Subcutaneous abdominal adipose tissue (tissue), 5 donors: ENCODE data around the gene CROCC2.

ENCODE experiments used
- H3K27ac ChIP-seq: one replicate; pipeline ENCODE4 v1.7.0; 2013; ENCODE audit warnings: low read depth, mild to moderate bottlenecking, inconsistent platforms, low read length, moderate library complexity
- H3K27me3 ChIP-seq, 5 donors: one replicate each; pipeline ENCODE4 v1.7.0; 2013; ENCODE audit warnings: low read length in 5 of 5, inconsistent platforms in 1 of 5; ENCODE audit not compliant: control insufficient read depth in 5 of 5, insufficient read depth in 4 of 5
- H3K36me3 ChIP-seq, 5 donors: one replicate each; pipeline ENCODE4 v1.7.0; 2013; ENCODE audit warnings: low read length in 5 of 5; ENCODE audit not compliant: control insufficient read depth in 5 of 5, insufficient read depth in 5 of 5
- H3K4me1 ChIP-seq, 5 donors: one replicate each; pipeline ENCODE4 v1.7.0; 2013; ENCODE audit warnings: low read length in 5 of 5, mild to moderate bottlenecking in 3 of 5, moderate library complexity in 1 of 5; ENCODE audit not compliant: control insufficient read depth in 5 of 5, insufficient read depth in 5 of 5
- H3K4me3 ChIP-seq, 5 donors: one replicate each; pipeline ENCODE4 v1.7.0; 2013; ENCODE audit warnings: low read length in 5 of 5, low read depth in 1 of 5
- H3K9ac ChIP-seq, 5 donors: one replicate each; pipeline ENCODE4 v1.7.0; 2013; ENCODE audit warnings: low read length in 5 of 5, mild to moderate bottlenecking in 4 of 5, moderate library complexity in 3 of 5
- H3K9me3 ChIP-seq, 5 donors: one replicate each; pipeline ENCODE4 v1.7.0; 2013; ENCODE audit warnings: low read length in 5 of 5; ENCODE audit not compliant: control insufficient read depth in 5 of 5
- donor health status: healthy.
- donor health status: healthy.
- donor health status: healthy.
- donor health status: healthy.
- donor health status: healthy.

CROCC2 gene

DNA sequence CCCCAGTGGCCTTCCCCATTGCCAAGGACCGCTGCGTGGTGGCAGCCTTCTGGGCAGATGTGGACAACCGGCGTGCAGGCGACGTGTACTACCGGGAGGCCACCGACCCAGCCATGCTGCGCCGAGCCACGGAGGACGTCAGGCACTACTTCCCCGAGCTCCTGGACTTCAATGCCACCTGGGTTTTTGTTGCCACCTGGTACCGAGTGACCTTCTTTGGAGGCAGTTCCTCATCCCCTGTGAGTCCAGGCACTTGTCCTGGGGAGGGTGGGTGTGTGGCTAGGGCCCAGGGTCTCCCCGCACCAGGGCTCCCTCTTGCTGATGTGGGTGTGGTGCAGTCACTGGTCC, 124.2 kb downstream of the CROCC2 start:
- peaks cover 0 to 42% (median 37%) of the 10 kb centered on the region in 5 donors for H3K36me3 ChIP-seq
- no peak overlapping the region for H3K27ac ChIP-seq

DNA sequence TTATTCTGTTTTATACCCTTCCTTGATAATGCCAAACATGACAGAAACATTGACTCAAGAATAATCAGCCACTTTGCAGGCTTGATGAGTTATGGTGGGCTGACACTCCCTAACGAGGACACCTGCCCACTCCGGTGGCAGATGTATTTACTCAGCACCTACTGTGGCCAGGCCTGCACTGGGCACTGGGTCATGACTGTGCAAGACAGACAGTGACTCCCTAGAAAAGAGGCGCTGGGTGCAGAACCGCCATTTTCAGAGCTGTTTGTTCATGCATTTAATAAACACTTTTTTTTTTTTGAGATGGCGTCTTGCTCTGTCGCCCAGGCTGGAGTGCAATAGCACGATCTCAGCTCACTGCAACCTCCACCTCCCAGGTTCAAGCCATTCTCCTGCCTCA, 124.7 kb downstream of the CROCC2 start:
- peaks cover 0 to 43% (median 37%) of the 10 kb centered on the region in 5 donors for H3K36me3 ChIP-seq
- H3K27ac ChIP-seq: no peak overlapping the region
- H3K4me1 ChIP-seq: no peaks in the 10 kb centered on the region
- H3K9me3 ChIP-seq: peaks cover 3 to 10% (median 8%) of the 10 kb centered on the region in 5 donors
- H3K4me3 ChIP-seq: no peak overlapping the region
- no peaks in the 10 kb centered on the region for H3K27me3 ChIP-seq
- H3K9ac ChIP-seq: no peak overlapping the region

More for the DNA sequence above, 124.2 kb downstream of the CROCC2 start:
- H3K4me3 ChIP-seq: no peak overlapping the region
- peaks cover 3 to 16% (median 14%) of the 10 kb centered on the region in 5 donors for H3K9me3 ChIP-seq
- H3K9ac ChIP-seq: no peak overlapping the region
- H3K4me1 ChIP-seq: no peaks in the 10 kb centered on the region
- no peaks in the 10 kb centered on the region for H3K27me3 ChIP-seq

- peaks cover 0 to 6% (median 0%) of the 10 kb centered on the region in 5 donors for H3K4me1 ChIP-seq
- H3K9me3 ChIP-seq: peaks cover 0 to 3% (median 3%) of the 10 kb centered on the region in 5 donors
- H3K4me3 ChIP-seq: no peak overlapping the region
- H3K9ac ChIP-seq: no peak overlapping the region
- H3K27me3 ChIP-seq: no peaks in the 10 kb centered on the region
- H3K36me3 ChIP-seq: peaks cover 0 to 47% (median 38%) of the 10 kb centered on the region in 5 donors
- no peak overlapping the region for H3K27ac ChIP-seq
Observed at GRCh38 chr2:241031436-241032165, 125.5 kb downstream of the CROCC2 start.

GRCh38 chr2:241033336-241033987, 127.3 kb downstream of the CROCC2 start:
- H3K9ac ChIP-seq: no peak overlapping the region
- H3K9me3 ChIP-seq: no peaks in the 10 kb centered on the region
- peaks cover 0 to 9% (median 0%) of the 10 kb centered on the region in 5 donors for H3K4me1 ChIP-seq
- H3K4me3 ChIP-seq: no peak overlapping the region
- no peaks in the 10 kb centered on the region for H3K27me3 ChIP-seq
- H3K27ac ChIP-seq: no peak overlapping the region
- peaks cover 0 to 65% (median 54%) of the 10 kb centered on the region in 5 donors for H3K36me3 ChIP-seq

DNA sequence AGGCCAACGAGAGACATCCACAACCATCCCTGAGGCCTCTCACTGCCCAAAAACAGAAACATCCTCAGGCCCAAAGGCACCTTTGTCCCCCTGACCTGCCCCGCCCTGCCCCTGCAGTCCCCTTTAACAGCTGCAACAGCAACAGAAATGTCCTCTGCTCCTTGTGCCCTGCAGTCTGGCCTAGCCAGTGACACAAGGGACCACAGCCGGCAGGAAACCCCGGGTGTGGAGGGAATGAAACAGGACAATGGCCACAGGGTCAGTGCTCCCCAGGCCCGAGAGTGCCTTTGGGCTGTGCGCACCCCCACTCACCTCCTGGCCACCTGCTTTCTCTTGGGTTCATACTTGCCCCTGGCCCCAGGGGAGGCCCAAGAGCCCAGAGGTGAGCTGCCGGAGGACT, 127.9 kb downstream of the CROCC2 start:
- no peak overlapping the region for H3K27ac ChIP-seq
- no peaks in the 10 kb centered on the region for H3K27me3 ChIP-seq
- no peaks in the 10 kb centered on the region for H3K9me3 ChIP-seq
- no peak overlapping the region for H3K4me3 ChIP-seq
- peaks cover 0 to 70% (median 59%) of the 10 kb centered on the region in 5 donors for H3K36me3 ChIP-seq
- no peak overlapping the region for H3K9ac ChIP-seq
- H3K4me1 ChIP-seq: peaks cover 0 to 9% (median 0%) of the 10 kb centered on the region in 5 donors

- H3K4me1 ChIP-seq: peaks cover 0 to 9% (median 0%) of the 10 kb centered on the region in 5 donors
- no peak overlapping the region for H3K27ac ChIP-seq
- H3K9ac ChIP-seq: no peak overlapping the region
- peaks cover 0 to 76% (median 65%) of the 10 kb centered on the region in 5 donors for H3K36me3 ChIP-seq
- no peak overlapping the region for H3K4me3 ChIP-seq
- H3K9me3 ChIP-seq: no peaks in the 10 kb centered on the region
- H3K27me3 ChIP-seq: no peaks in the 10 kb centered on the region
Observed at GRCh38 chr2:241034490-241035141, 128.5 kb downstream of the CROCC2 start.

DNA sequence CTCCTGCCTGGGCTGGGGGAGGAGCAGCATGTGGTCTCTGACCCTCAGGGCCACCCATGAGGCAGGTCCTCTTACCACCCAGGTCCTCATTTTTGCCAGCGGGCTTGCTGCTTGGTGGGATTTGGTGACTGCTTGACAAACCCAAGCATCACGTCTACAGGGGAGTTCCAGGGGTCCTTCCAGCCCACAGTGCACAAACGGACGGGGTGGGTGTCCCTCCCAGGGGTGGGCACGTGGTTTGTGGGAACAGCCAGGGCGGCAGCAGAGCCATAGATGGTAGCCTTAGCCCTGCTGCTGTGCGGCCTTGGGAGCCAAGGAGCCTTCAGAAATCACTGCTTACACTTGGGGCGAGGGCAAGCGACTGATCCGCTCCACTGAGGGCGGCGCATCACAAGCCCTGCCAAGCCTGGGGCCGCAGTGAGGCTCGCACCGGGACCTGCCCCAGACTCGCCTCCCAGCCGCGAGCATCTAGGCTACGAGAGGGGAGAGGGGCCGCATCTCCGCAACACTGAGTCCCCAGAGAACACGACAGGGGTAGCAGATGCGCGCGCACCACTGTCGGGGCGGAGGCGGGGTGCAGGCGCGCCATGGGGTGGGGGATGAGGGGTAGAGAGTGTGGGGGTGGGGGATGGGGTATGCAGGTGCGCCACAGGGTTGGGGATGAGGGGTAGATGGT, 129.1 kb downstream of the CROCC2 start:
- H3K27ac ChIP-seq: no peak overlapping the region
- no peak overlapping the region for H3K4me3 ChIP-seq
- H3K4me1 ChIP-seq: peaks cover 0 to 9% (median 0%) of the 10 kb centered on the region in 5 donors
- H3K36me3 ChIP-seq: peaks cover 0 to 80% (median 70%) of the 10 kb centered on the region in 5 donors
- no peaks in the 10 kb centered on the region for H3K9me3 ChIP-seq
- H3K27me3 ChIP-seq: no peaks in the 10 kb centered on the region
- no peak overlapping the region for H3K9ac ChIP-seq

DNA sequence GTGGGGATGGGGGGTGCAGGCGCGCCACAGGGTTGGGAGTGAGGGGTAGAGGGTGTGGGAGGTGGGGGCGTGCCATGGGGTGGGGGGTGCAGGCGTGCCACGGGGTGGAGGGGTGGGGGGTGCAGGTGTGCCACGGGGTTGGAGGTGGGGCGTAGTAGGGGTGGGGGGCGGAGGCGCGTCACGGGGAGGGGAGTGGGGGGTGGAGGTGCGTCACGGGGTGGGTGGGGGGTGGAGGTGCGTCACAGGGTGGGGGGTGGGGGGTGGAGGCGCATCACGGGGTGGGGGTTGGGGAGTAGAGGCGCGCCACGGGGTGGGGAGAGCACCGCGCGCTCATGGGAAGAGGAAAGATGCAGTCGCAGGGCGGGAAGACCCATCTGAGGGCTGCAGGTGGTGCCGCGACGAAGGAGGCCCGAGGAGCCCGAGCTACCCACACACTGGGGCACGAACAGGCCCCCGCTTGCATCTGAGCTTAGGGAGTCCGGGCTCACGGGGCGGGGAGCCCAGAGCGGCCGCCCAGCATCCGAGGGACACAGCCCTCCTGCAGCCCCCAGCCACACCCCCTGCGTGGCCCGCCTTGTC, 129.8 kb downstream of the CROCC2 start:
- no peak overlapping the region for H3K27ac ChIP-seq
- H3K4me1 ChIP-seq: peaks cover 0 to 9% (median 0%) of the 10 kb centered on the region in 5 donors
- peak overlapping the region in 2 of 5 donors; percentile 22 to 33 for H3K4me3 ChIP-seq
- H3K36me3 ChIP-seq: peaks cover 0 to 80% (median 70%) of the 10 kb centered on the region in 5 donors
- no peaks in the 10 kb centered on the region for H3K9me3 ChIP-seq
- no peak overlapping the region for H3K9ac ChIP-seq
- no peaks in the 10 kb centered on the region for H3K27me3 ChIP-seq

GRCh38 chr2:241036397-241036963, 130.3 kb downstream of the CROCC2 start:
- Histone ChIP-seq H3K9ac (no peak overlapping the region), H3K27ac (no peak overlapping the region), H3K27me3 (no peaks in the 10 kb centered on the region), H3K4me1 (peaks cover 0 to 9% (median 0%) of the 10 kb centered on the region in 5 donors), H3K9me3 (no peaks in the 10 kb centered on the region), H3K36me3 (peaks cover 0 to 79% (median 66%) of the 10 kb centered on the region in 5 donors), H3K4me3 (peak overlapping the region in 2 of 5 donors; percentile 22 to 33)
